Endothelial cell of umbilical vein (primary cell): ENCODE measurements around the gene PIRT. TPM values are rescaled to one million over a fixed set of nuclear protein-coding genes. Genes with fewer than 3 reads are reported as not detected.

Experiments
- BruUV-seq: library from RNA; stranded (reverse); fragments of 400-500 nt; replicated peaks from 2 replicates; lab custom pipeline; 2021; lab: Mats Ljungman, UMichigan
- CTCF ChIA-PET: fragments of 300-600, 350-600 bp; sonication (Branson Sonifier 250); formaldehyde crosslinking; loops from one replicate; lab custom pipeline; 2021; ENCODE audit warnings: antibody characterized with exemption, inconsistent platforms; lab: Charles Lee
- POLR2A ChIA-PET: fragments of 300-600, 350-600 bp; sonication (Branson Sonifier 250); formaldehyde crosslinking; loops from one replicate; lab custom pipeline; 2021; ENCODE audit warnings: antibody characterized with exemption, inconsistent platforms; lab: Charles Lee
- DNase-seq: peaks from one replicate; pipeline ENCODE4 v3.0.0-alpha.2; 2011; ENCODE audit warnings: low read depth, low spot score
- FAIRE-seq: peaks from 2 replicates; lab custom pipeline; 2011; peaks lifted over from hg19 to GRCh38; lab: Jason Lieb, UNC
- H2AFZ ChIP-seq: 2 replicates; pipeline ENCODE4 v1.6.0; 2012; ENCODE audit warnings: low read depth, low read length, control low read depth, inconsistent platforms
- H3K27ac ChIP-seq: 2 replicates; pipeline ENCODE4 v1.5.1; 2011; ENCODE audit warnings: low read depth, mild to moderate bottlenecking, control low read depth, low read length, moderate library complexity; ENCODE audit not compliant: insufficient read depth
- H3K27me3 ChIP-seq, 2 experiments: 2 replicates each; pipeline versions ENCODE4 v1.6.0 to v1.6.1; 2011; ENCODE audit warnings: low read length in 2 of 2, mixed read lengths in 1 of 2; ENCODE audit not compliant: control insufficient read depth in 2 of 2, insufficient read depth in 2 of 2
- H3K36me3 ChIP-seq, 2 experiments: 2 replicates in 1 of 2; 3 replicates in 1 of 2; pipeline ENCODE4 v1.5.1; 2011; ENCODE audit warnings: low read length in 2 of 2, mild to moderate bottlenecking in 1 of 2, moderate library complexity in 1 of 2; ENCODE audit not compliant: control insufficient read depth in 2 of 2, insufficient read depth in 2 of 2; ENCODE audit errors: extremely low read depth in 1 of 2
- H3K4me1 ChIP-seq: 3 replicates; pipeline ENCODE4 v1.5.1; 2011; ENCODE audit warnings: mild to moderate bottlenecking, low read length; ENCODE audit not compliant: control insufficient read depth, insufficient read depth; ENCODE audit errors: extremely low read depth
- H3K4me2 ChIP-seq: 2 replicates; pipeline ENCODE4 v1.6.1; 2011; ENCODE audit warnings: low read length, control low read depth, mixed read lengths; ENCODE audit not compliant: insufficient read depth
- H3K4me3 ChIP-seq, 3 experiments: fragments of 200-600 bp in 1 of 3; sonication (generic), shearing (Covaris generic) in 1 of 3; replicated peaks in 1 of 3; 2 replicates each; pipeline ENCODE4 v1.5.1; 2011 to 2016; ENCODE audit warnings: control low read depth in 3 of 3, low read length in 3 of 3, mild to moderate bottlenecking in 2 of 3, inconsistent platforms in 1 of 3, low read depth in 1 of 3, moderate library complexity in 1 of 3; ENCODE audit not compliant: insufficient read depth in 1 of 3
- H3K79me2 ChIP-seq: 2 replicates; pipeline ENCODE4 v1.6.0; 2012; ENCODE audit warnings: low read length, inconsistent platforms; ENCODE audit not compliant: control insufficient read depth, insufficient read depth
- H3K9ac ChIP-seq: replicated peaks from 2 replicates; pipeline ENCODE3; 2011; ENCODE audit warnings: low read length, control low read depth; ENCODE audit not compliant: insufficient read depth; ENCODE audit errors: extremely low read depth
- H3K9me1 ChIP-seq: replicated peaks from 3 replicates; pipeline ENCODE4 v1.6.0; 2011; ENCODE audit warnings: mild to moderate bottlenecking, low read length; ENCODE audit not compliant: control insufficient read depth, insufficient read depth; ENCODE audit errors: extremely low read depth
- H3K9me3 ChIP-seq: replicated peaks from 2 replicates; pipeline ENCODE4 v1.5.1; 2012; ENCODE audit warnings: low read length, inconsistent platforms; ENCODE audit not compliant: control insufficient read depth, insufficient read depth
- H4K20me1 ChIP-seq: replicated peaks from 2 replicates; pipeline ENCODE3; 2011; ENCODE audit warnings: mild to moderate bottlenecking, low read length; ENCODE audit not compliant: control insufficient read depth, insufficient read depth; ENCODE audit errors: extremely low read depth
- CTCF ChIP-seq, 2 donors: IDR thresholded peaks; 1 replicate in 1 of 2; 2 replicates in 1 of 2; pipeline ENCODE4 v1.5.1; 2011; ENCODE audit warnings: low read length in 2 of 2, mild to moderate bottlenecking in 2 of 2, moderate library complexity in 2 of 2, control low read depth in 1 of 2, inconsistent platforms in 1 of 2, low read depth in 1 of 2; ENCODE audit not compliant: insufficient read depth in 1 of 2; ENCODE audit errors: extremely low read depth in 1 of 2
- EZH2 ChIP-seq: IDR thresholded peaks from 2 replicates; pipeline ENCODE4 v1.6.1; 2012; ENCODE audit warnings: borderline replicate concordance, low read depth, mild to moderate bottlenecking, moderate library complexity, low read length, inconsistent platforms; ENCODE audit not compliant: severe bottlenecking
- FOS ChIP-seq: IDR thresholded peaks from 2 replicates; pipeline ENCODE4 v1.6.1; 2011; ENCODE audit warnings: mild to moderate bottlenecking, low read length, moderate library complexity, borderline replicate concordance; ENCODE audit not compliant: insufficient read depth
- GATA2 ChIP-seq: IDR thresholded peaks from 2 replicates; pipeline ENCODE4 v1.7.0; 2011; ENCODE audit warnings: low read depth, mild to moderate bottlenecking, moderate library complexity, mixed read lengths, low read length; ENCODE audit not compliant: insufficient read length, insufficient read depth
- JUN ChIP-seq: IDR thresholded peaks from 2 replicates; pipeline ENCODE4 v1.6.1; 2011; ENCODE audit warnings: borderline replicate concordance, low read depth; ENCODE audit not compliant: insufficient read length, insufficient read depth
- MAX ChIP-seq: IDR thresholded peaks from 2 replicates; pipeline ENCODE4 v1.6.1; 2011; ENCODE audit not compliant: insufficient read depth, insufficient read length
- MYC ChIP-seq: IDR thresholded peaks from one replicate; pipeline ENCODE4 v1.6.1; 2011; ENCODE audit warnings: mild to moderate bottlenecking, low read depth, low read length
- POLR2A ChIP-seq: IDR thresholded peaks from 2 replicates; pipeline ENCODE4 v1.6.1; 2012; ENCODE audit warnings: low read depth, mild to moderate bottlenecking, control low read depth, low read length
- POLR2AphosphoS5 ChIP-seq: IDR thresholded peaks from 2 replicates; pipeline ENCODE4 v1.6.1; 2012; ENCODE audit warnings: low read depth, mild to moderate bottlenecking, control low read depth, low read length, moderate library complexity; ENCODE audit not compliant: insufficient read depth
- dilution Hi-C: fragments of 300-500 bp; cut with MboI; formaldehyde crosslinking; loops from one replicate; pipeline ENCODE4 v1.15.0; 2019; ENCODE audit warnings: low sequenced_read_pairs; ENCODE audit not compliant: extremely low pct_ligation_motif_present
- intact Hi-C: fragments of 100-400 bp; cut with micrococcal nuclease; formaldehyde crosslinking; loops from one replicate; pipeline ENCODE4 v1.10.0; 2022
- polyA plus RNA-seq, 4 experiments: library from polyadenylated mRNA; depleted of rRNA in 3 of 4; stranded (reverse) in 3 of 4; unstranded in 1 of 4; fragments of >200 nt; gene quantifications; 2 replicates each; pipeline versions ENCODE4 v1.2.1 to v1.2.3, GENCODE V29; 2011 to 2012; ENCODE audit warnings: missing spikeins in 1 of 4
- total RNA-seq: library from RNA; stranded (reverse); gene quantifications from 2 replicates; pipeline ENCODE4 v1.2.3, GENCODE V29; 2021

PIRT gene
- total and polyA plus RNA-seq, 2 donors (not counting 3 experiments of a cell fraction or from before 2014, with no cell fraction given) = not detected

DNA sequence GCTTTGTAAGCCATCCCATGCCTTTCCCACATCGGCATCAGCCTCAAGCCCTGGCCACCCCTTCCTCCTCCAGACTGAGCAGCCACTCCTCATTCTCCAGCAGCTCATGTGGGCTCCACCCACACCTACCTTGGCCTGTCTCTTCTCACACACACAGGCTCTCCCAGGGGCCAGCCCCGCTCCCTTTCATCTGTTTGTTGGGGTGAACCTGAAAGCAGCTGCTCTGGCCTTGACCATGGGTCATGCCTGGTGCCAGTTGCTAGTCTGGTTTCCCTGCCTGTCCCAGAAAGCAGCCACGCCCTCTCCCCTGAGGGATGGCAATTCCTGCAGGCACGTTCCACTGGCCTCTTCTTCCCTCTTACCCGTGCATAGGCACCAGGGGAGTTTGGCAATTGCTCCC is 22.6 kb downstream of the PIRT start:
- H2AFZ ChIP-seq = no peak overlapping the region
- no peaks in the 10 kb centered on the region for H3K79me2 ChIP-seq
- no peak for DNase-seq
- H3K4me3 ChIP-seq = no peak overlapping the region
- no peaks in the 10 kb centered on the region for H3K9me3 ChIP-seq
- no peak overlapping the region for H3K9ac ChIP-seq
- H3K27me3 ChIP-seq = no peaks in the 10 kb centered on the region
- no peak overlapping the region for H3K4me2 ChIP-seq
- TF ChIP-seq MYC (no peak), MAX (no peak), GATA2 (no peak), POLR2AphosphoS5 (no peak), JUN (no peak), CTCF (IDR thresholded peaks at IDR 0.05; ENCODE audit: extremely low read depth in 1 of 2, insufficient read depth in 1 of 2, low read depth in 1 of 2, low read length in 2 of 2) (no peak), EZH2 (no peak), FOS (no peak), POLR2A (no peak)
- ChIA-PET POLR2A (no interaction called here), CTCF (no interaction called here)
- intact Hi-C loops = no loop called here
- no peak for FAIRE-seq
- H3K27ac ChIP-seq = no peak overlapping the region
- no peaks in the 10 kb centered on the region for H3K36me3 ChIP-seq
- H3K4me1 ChIP-seq = no peaks in the 10 kb centered on the region
- no peaks in the 10 kb centered on the region for H4K20me1 ChIP-seq
- dilution Hi-C loops = no loop called here
- BruUV-seq = no TSS peak
- H3K9me1 ChIP-seq = no peaks in the 10 kb centered on the region
